K562 (cell line): Measurements from ENCODE around the gene PPP1R10.

ENCODE experiments used
- BRF1 ChIP-seq: IDR thresholded peaks from 3 replicates; pipeline ENCODE4 v1.6.1; 2011; ENCODE audit warnings: borderline replicate concordance, mild to moderate bottlenecking; ENCODE audit not compliant: insufficient read length; ENCODE audit errors: extremely low read depth
- ESRRB ChIP-seq: fragments of 250-450 bp; sonication (Bioruptor Pico); IDR thresholded peaks from 2 replicates; pipeline ENCODE4 v1.5.0; 2020; ENCODE audit warnings: mild to moderate bottlenecking, moderate library complexity, borderline replicate concordance
- FOS ChIP-seq: IDR thresholded peaks from 3 replicates; pipeline ENCODE4 v1.6.1; 2011; ENCODE audit not compliant: insufficient read length; ENCODE audit errors: extremely low read depth
- HNRNPK ChIP-seq: fragments of 200-400 bp; formaldehyde crosslinking; IDR thresholded peaks from one replicate; pipeline ENCODE4 v1.6.1; 2018; ENCODE audit warnings: mild to moderate bottlenecking, low read depth, low read length; ENCODE audit not compliant: poor library complexity, severe bottlenecking
- JUN ChIP-seq, 2 experiments: sonication (generic) in 1 of 2; formaldehyde crosslinking in 1 of 2; IDR thresholded peaks; 2 replicates each; pipeline versions ENCODE4 v1.6.1 to v1.8.0; 2012 to 2022; ENCODE audit warnings: borderline replicate concordance in 2 of 2, mild to moderate bottlenecking in 2 of 2, improper control_type of control experiment in 1 of 2, low read depth in 1 of 2, low read length in 1 of 2, missing genetic modification reagents in 1 of 2
- MXI1 ChIP-seq: IDR thresholded peaks from 2 replicates; pipeline ENCODE4 v1.6.1; 2011; ENCODE audit warnings: low read depth, mild to moderate bottlenecking, improper control_type of control experiment, low read length
- NFIC ChIP-seq: fragments of 450-650 bp; IDR thresholded peaks from 2 replicates; pipeline ENCODE4 v1.6.1; 2017; ENCODE audit warnings: mild to moderate bottlenecking, inconsistent platforms
- NFYB ChIP-seq: IDR thresholded peaks from 2 replicates; pipeline ENCODE4 v1.6.1; 2011; ENCODE audit warnings: mild to moderate bottlenecking, moderate library complexity; ENCODE audit not compliant: insufficient read length; ENCODE audit errors: extremely low read depth
- RAD21 ChIP-seq, 2 experiments: fragments of 250-450 bp in 1 of 2; fragments of 450-650 bp in 1 of 2; sonication (Bioruptor Pico) in 1 of 2; formaldehyde crosslinking in 1 of 2; IDR thresholded peaks in 1 of 2; conservative IDR thresholded peaks in 1 of 2; 2 replicates each; pipeline versions ENCODE4 v1.4.0 to v1.8.0; 2020 to 2022; ENCODE audit warnings: mild to moderate bottlenecking in 2 of 2, moderate library complexity in 1 of 2
- ZFX ChIP-seq: sonication (generic); formaldehyde crosslinking; IDR thresholded peaks from 2 replicates; pipeline ENCODE4 v1.8.0; 2022; ENCODE audit warnings: mild to moderate bottlenecking, missing genetic modification reagents, moderate library complexity
- ZNF224 ChIP-seq: sonication (generic); formaldehyde crosslinking; IDR thresholded peaks from 2 replicates; pipeline ENCODE4 v1.8.0; 2022; ENCODE audit warnings: mild to moderate bottlenecking, missing genetic modification reagents
- TF ChIP-seq, protein P1 (sequence below): fragments of 450-650 bp; IDR thresholded peaks from 2 replicates; pipeline ENCODE4 v1.6.1; 2017; ENCODE audit warnings: mild to moderate bottlenecking, moderate library complexity
- TF ChIP-seq, protein P2 (sequence below): fragments of 250-450 bp; sonication (Bioruptor Pico); IDR thresholded peaks from 2 replicates; pipeline ENCODE4 v1.8.0; 2021; ENCODE audit warnings: moderate library complexity, mild to moderate bottlenecking, inconsistent platforms
- TF ChIP-seq, protein P3 (sequence below), 2 experiments: IDR thresholded peaks in 1 of 2; conservative IDR thresholded peaks in 1 of 2; 2 replicates each; pipeline ENCODE4 v1.6.1; 2016; ENCODE audit warnings: low read depth in 2 of 2, mild to moderate bottlenecking in 1 of 2, missing compliant biosample characterization in 1 of 2, missing genetic modification characterization in 1 of 2, moderate library complexity in 1 of 2

DNA sequence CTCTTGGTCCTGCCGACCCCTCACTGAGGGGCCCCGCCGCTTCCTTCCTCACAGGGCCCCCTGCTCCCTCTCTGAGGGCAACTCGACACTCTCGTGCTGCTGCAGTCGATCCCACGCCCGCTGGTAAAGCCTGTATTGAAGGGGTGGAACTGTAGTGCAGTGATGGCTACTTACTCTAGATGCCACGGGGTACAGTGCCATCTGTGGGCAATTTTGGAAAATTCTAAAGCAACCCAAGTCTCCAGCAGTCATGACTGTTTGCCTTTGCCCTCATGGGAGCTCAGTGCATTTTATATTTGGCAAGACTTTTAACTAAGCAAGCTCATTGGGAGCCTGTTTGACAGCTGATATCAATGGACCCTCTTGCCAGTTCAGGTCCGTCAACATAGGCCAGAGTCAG, 23.4 kb upstream of the PPP1R10 start:
- TF ChIP-seq, protein P1, sequence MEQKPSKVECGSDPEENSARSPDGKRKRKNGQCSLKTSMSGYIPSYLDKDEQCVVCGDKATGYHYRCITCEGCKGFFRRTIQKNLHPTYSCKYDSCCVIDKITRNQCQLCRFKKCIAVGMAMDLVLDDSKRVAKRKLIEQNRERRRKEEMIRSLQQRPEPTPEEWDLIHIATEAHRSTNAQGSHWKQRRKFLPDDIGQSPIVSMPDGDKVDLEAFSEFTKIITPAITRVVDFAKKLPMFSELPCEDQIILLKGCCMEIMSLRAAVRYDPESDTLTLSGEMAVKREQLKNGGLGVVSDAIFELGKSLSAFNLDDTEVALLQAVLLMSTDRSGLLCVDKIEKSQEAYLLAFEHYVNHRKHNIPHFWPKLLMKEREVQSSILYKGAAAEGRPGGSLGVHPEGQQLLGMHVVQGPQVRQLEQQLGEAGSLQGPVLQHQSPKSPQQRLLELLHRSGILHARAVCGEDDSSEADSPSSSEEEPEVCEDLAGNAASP = no peak
- TF ChIP-seq BRF1 (no peak), FOS (no peak), ZNF224 (CRISPR knock-in tag) (no peak), JUN (IDR thresholded peaks at IDR 0.05; ENCODE audit: borderline replicate concordance, low read depth, low read length) (no peak), JUN (CRISPR knock-in tag; IDR thresholded peaks at IDR 0.05; ENCODE audit: borderline replicate concordance) (no peak), NFYB (no peak), ESRRB (CRISPR knock-in tag) (no peak), NFIC (no peak), MXI1 (no peak), HNRNPK (no peak), ZFX (CRISPR knock-in tag) (no peak), RAD21 (CRISPR knock-in tag; conservative IDR thresholded peaks at IDR 0.05 in 1 of 2, IDR thresholded peaks at IDR 0.05 in 1 of 2) (no peak)
- TF ChIP-seq, protein P2, sequence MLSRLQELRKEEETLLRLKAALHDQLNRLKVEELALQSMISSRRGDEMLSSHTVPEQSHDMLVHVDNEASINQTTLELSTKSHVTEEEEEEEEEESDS = no peak
- TF ChIP-seq, protein P3, sequence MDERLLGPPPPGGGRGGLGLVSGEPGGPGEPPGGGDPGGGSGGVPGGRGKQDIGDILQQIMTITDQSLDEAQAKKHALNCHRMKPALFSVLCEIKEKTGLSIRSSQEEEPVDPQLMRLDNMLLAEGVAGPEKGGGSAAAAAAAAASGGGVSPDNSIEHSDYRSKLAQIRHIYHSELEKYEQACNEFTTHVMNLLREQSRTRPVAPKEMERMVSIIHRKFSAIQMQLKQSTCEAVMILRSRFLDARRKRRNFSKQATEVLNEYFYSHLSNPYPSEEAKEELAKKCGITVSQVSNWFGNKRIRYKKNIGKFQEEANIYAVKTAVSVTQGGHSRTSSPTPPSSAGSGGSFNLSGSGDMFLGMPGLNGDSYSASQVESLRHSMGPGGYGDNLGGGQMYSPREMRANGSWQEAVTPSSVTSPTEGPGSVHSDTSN (CRISPR knock-in tag; IDR thresholded peaks at IDR 0.05; ENCODE audit: low read depth) = no peak
- TF ChIP-seq, protein P3 (tag; conservative IDR thresholded peaks at IDR 0.05; ENCODE audit: low read depth) = no peak
